Liver (tissue), 9 donors: ENCODE measurements around the gene SNAP47. TPM values are rescaled to one million over a fixed set of nuclear protein-coding genes. Genes with fewer than 3 reads are reported as not detected.
A peak's percentile ranks its signal among the peaks of the same experiment; 100 is the strongest.

Source experiments
- DNase-seq: peaks from one replicate; pipeline ENCODE4 v3.0.0-alpha.2; 2017; ENCODE audit warnings: low spot score
- H3K27ac ChIP-seq, 2 donors: one replicate each; pipeline ENCODE4 v1.7.0; 2013; ENCODE audit warnings: inconsistent platforms in 2 of 2, low read length in 2 of 2, control low read depth in 1 of 2, low read depth in 1 of 2, mild to moderate bottlenecking in 1 of 2
- H3K27me3 ChIP-seq, 4 donors: one replicate each; pipeline versions ENCODE4 v1.6.1 to v1.7.0; 2013; ENCODE audit warnings: low read length in 3 of 4, inconsistent platforms in 1 of 4, mild to moderate bottlenecking in 1 of 4, moderate library complexity in 1 of 4; ENCODE audit not compliant: control insufficient read depth in 4 of 4, insufficient read depth in 4 of 4
- H3K36me3 ChIP-seq, 4 donors: one replicate each; pipeline versions ENCODE4 v1.6.1 to v1.7.0; 2013; ENCODE audit warnings: low read length in 3 of 4, mild to moderate bottlenecking in 3 of 4, low read depth in 1 of 4, moderate library complexity in 1 of 4; ENCODE audit not compliant: control insufficient read depth in 4 of 4, insufficient read depth in 3 of 4
- H3K4me1 ChIP-seq, 4 donors: one replicate each; pipeline versions ENCODE4 v1.6.1 to v1.7.0; 2013; ENCODE audit warnings: low read length in 3 of 4, mild to moderate bottlenecking in 3 of 4, moderate library complexity in 1 of 4; ENCODE audit not compliant: control insufficient read depth in 4 of 4, insufficient read depth in 4 of 4
- H3K4me3 ChIP-seq, 3 donors: one replicate each; pipeline versions ENCODE4 v1.6.1 to v1.7.0; 2013; ENCODE audit warnings: low read length in 3 of 3, control low read depth in 1 of 3, low read depth in 1 of 3, mild to moderate bottlenecking in 1 of 3
- H3K9ac ChIP-seq, 2 donors: one replicate each; pipeline ENCODE4 v1.7.0; 2013; ENCODE audit warnings: low read length in 2 of 2, mild to moderate bottlenecking in 2 of 2, moderate library complexity in 2 of 2, control low read depth in 1 of 2, low read depth in 1 of 2
- H3K9me3 ChIP-seq, 4 donors: one replicate each; pipeline versions ENCODE4 v1.6.1 to v1.7.0; 2013; ENCODE audit warnings: low read length in 3 of 4; ENCODE audit not compliant: control insufficient read depth in 4 of 4
- EGR1 ChIP-seq, 2 donors: IDR thresholded peaks; 2 replicates each; pipeline ENCODE4 v1.6.1; 2016 to 2018; ENCODE audit warnings: antibody characterized with exemption in 2 of 2, low read depth in 2 of 2
- FOXA1 ChIP-seq: IDR thresholded peaks from 2 replicates; pipeline ENCODE4 v1.6.1; 2016; ENCODE audit warnings: antibody characterized with exemption
- FOXA2 ChIP-seq: IDR thresholded peaks from 2 replicates; pipeline ENCODE4 v1.6.1; 2016; ENCODE audit warnings: antibody characterized with exemption
- GABPA ChIP-seq, 2 donors: IDR thresholded peaks in 1 of 2; conservative IDR thresholded peaks in 1 of 2; 2 replicates each; pipeline ENCODE4 v1.6.1; 2016; ENCODE audit warnings: antibody characterized with exemption in 2 of 2, mild to moderate bottlenecking in 1 of 2, moderate library complexity in 1 of 2
- HNF4A ChIP-seq, 2 donors: conservative IDR thresholded peaks; 2 replicates each; pipeline ENCODE4 v1.6.1; 2016; ENCODE audit warnings: antibody characterized with exemption in 2 of 2, mild to moderate bottlenecking in 2 of 2
- HNF4G ChIP-seq: IDR thresholded peaks from 2 replicates; pipeline ENCODE4 v1.6.1; 2016; ENCODE audit warnings: antibody characterized with exemption
- JUND ChIP-seq, 2 donors: IDR thresholded peaks; 2 replicates each; pipeline ENCODE4 v1.6.1; 2016; ENCODE audit warnings: antibody characterized with exemption in 2 of 2
- NR2F2 ChIP-seq: IDR thresholded peaks from 2 replicates; pipeline ENCODE4 v1.6.1; 2016; ENCODE audit warnings: antibody characterized with exemption
- RAD21 ChIP-seq, 2 donors: IDR thresholded peaks; 2 replicates each; pipeline ENCODE4 v1.6.1; 2016; ENCODE audit warnings: antibody characterized with exemption in 2 of 2, mild to moderate bottlenecking in 2 of 2
- RXRA ChIP-seq, 2 donors: IDR thresholded peaks; 2 replicates each; pipeline ENCODE4 v1.6.1; 2017 to 2018; ENCODE audit warnings: antibody characterized with exemption in 2 of 2, mild to moderate bottlenecking in 1 of 2
- SP1 ChIP-seq: IDR thresholded peaks from 2 replicates; pipeline ENCODE4 v1.6.1; 2018; ENCODE audit warnings: antibody characterized with exemption, mild to moderate bottlenecking
- TAF1 ChIP-seq: conservative IDR thresholded peaks from 2 replicates; pipeline ENCODE4 v1.6.1; 2016; ENCODE audit warnings: antibody characterized with exemption, mild to moderate bottlenecking
- YY1 ChIP-seq: IDR thresholded peaks from 2 replicates; pipeline ENCODE4 v1.6.1; 2016; ENCODE audit warnings: antibody characterized with exemption, mild to moderate bottlenecking
- WGBS: extraction: QIAGEN DNeasy Blood & Tissue Kit; methylation state at CpG from one replicate; pipeline ENCODE4 v1.1.7; 2013; 5-methylcytosine and 5-hydroxymethylcytosine counted together
- polyA plus RNA-seq, 2 donors: library from polyadenylated mRNA; stranded (reverse) in 1 of 2; unstranded in 1 of 2; fragments of 200-250 nt in 1 of 2; fragments of >200 nt in 1 of 2; fragmentation: Nextera tagmentation in 1 of 2; extraction: Ambion mirVana in 1 of 2; gene quantifications; one replicate each; pipeline versions ENCODE4 v1.2.1 to v1.2.3, GENCODE V29; 2013 to 2015
- total RNA-seq, 2 donors: library from RNA; depleted of rRNA; stranded (reverse); fragments of >200 nt; gene quantifications; one replicate each; pipeline ENCODE4 v1.2.3, GENCODE V29; 2014
- TF ChIP-seq, protein P1 (sequence below): IDR thresholded peaks from 2 replicates; pipeline ENCODE4 v1.6.1; 2016; ENCODE audit warnings: antibody characterized with exemption
- TF ChIP-seq, protein P2 (sequence below): IDR thresholded peaks from 2 replicates; pipeline ENCODE4 v1.6.1; 2016; ENCODE audit warnings: antibody characterized with exemption, mild to moderate bottlenecking
- TF ChIP-seq, protein P3 (sequence below): fragments of 150-350 bp; IDR thresholded peaks from 2 replicates; pipeline ENCODE4 v1.5.1; 2017; ENCODE audit warnings: improper control_type of control experiment, low read depth, low read length; ENCODE audit not compliant: missing input control
- TF ChIP-seq, protein P4 (sequence below): IDR thresholded peaks from 2 replicates; pipeline ENCODE4 v1.6.1; 2016; ENCODE audit warnings: antibody characterized with exemption
- TF ChIP-seq, protein P5 (sequence below): IDR thresholded peaks from 2 replicates; pipeline ENCODE4 v1.6.1; 2016; ENCODE audit warnings: antibody characterized with exemption
- donor health status: healthy.
- donor health status: healthy.
- donor health status: healthy.
- donor health status: healthy.
- donor health status: healthy.

Gene SNAP47
- total and polyA plus RNA-seq, 4 donors = 15.3 to 23.3 (median 16.3) TPM

DNA sequence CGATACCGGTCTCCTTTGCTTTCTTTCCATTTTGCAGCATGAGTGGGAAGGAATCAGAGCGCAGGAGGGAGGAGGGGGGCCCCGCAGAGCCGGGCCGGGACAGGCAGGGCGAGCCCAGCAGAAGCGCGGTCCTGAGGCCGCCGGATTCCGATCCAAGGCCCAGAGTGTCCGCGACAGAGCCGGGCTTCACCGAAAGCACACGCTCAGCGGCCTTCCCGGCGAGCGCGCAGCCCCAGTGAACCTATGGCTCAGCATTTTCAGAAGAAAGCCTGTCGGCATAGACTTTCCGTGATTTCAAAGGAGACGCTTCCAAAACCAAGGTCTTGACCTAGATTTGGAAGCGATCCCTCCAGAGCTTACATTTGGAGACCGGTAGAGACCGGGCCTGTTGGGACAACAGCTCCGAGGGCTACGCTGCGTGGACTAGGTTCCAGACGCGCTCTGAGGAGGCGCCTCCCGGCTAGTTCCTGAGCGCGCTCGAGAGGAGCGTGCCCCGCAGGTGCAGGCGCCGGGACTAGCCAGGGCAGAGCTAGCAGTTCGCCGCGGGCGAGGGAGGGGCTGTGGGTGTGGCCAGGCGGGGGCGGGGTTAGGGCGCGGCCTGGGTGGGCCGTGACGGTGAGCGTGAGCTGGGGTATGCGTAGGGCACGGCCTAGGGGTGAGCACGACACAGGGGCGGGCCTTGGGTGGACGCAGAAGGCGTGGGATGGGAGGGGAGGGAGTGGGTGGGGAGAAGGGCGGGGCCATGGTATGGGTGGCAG is 52.5 kb downstream of the SNAP47 start:
- peak; percentile 82 for DNase-seq
- WGBS = 1% methylated on average over 60 of the region's 60 CpGs

DNA sequence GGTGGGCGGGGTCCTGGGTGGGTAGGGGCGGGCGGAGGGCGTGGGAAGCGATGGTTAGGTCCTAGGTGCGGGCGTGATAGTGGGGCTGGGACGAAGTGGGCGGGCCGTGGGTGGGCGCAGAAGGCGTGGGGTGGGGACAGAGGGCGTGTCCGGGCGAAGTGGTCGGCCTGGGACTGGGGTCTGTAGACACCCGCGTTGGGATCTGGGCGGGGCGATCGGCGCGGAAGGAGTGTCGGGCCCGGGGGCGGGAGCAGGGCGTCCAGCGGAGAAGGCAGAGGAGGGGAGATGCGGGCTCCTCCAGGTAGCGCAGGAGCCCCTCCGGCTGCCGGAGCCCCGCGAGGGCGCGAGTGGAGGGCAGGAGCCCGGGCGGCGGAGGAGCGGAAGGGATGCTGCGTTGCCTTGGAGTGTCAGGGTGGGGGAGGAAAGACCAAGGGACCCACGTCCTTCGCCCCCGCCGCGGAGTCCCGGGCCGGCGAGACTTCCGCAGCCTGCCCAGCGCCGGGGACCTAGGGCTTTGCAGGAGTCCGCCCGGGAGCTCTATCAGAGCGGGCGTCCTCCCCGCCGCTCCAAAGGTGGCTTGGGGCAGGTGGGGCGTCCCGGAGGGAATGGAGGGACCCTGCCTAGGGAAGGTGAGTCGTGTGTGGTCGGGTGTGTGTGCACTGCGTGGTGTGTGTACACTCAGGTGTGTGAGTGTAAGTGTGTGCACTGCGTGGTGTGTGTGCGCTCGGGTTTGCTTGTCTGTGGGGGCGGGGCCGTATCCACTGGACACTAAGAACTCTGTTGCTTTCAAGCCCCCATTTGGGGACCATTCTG is 53.2 kb downstream of the SNAP47 start:
- Histone ChIP-seq H3K9ac (no peak overlapping the region), H3K27ac (no peak overlapping the region), H3K27me3 (no peaks in the 10 kb centered on the region), H3K36me3 (no peaks in the 10 kb centered on the region), H3K4me1 (peaks cover 7 to 23% (median 16%) of the 10 kb centered on the region in 4 donors), H3K4me3 (peak overlapping the region in 2 of 3 donors; percentile 63 to 66), H3K9me3 (no peaks in the 10 kb centered on the region)
- DNase-seq = no peak
- TF ChIP-seq, protein P1, sequence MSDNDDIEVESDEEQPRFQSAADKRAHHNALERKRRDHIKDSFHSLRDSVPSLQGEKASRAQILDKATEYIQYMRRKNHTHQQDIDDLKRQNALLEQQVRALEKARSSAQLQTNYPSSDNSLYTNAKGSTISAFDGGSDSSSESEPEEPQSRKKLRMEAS = no peak
- TF ChIP-seq EGR1 (IDR thresholded peaks at IDR 0.05; ENCODE audit: low read depth in 2 of 2) (no peak), FOXA2 (no peak), HNF4A (conservative IDR thresholded peaks at IDR 0.05) (no peak), SP1 (peak; percentile 24), RXRA (IDR thresholded peaks at IDR 0.05) (no peak), RAD21 (IDR thresholded peaks at IDR 0.05) (no peak)
- TF ChIP-seq, protein P2, sequence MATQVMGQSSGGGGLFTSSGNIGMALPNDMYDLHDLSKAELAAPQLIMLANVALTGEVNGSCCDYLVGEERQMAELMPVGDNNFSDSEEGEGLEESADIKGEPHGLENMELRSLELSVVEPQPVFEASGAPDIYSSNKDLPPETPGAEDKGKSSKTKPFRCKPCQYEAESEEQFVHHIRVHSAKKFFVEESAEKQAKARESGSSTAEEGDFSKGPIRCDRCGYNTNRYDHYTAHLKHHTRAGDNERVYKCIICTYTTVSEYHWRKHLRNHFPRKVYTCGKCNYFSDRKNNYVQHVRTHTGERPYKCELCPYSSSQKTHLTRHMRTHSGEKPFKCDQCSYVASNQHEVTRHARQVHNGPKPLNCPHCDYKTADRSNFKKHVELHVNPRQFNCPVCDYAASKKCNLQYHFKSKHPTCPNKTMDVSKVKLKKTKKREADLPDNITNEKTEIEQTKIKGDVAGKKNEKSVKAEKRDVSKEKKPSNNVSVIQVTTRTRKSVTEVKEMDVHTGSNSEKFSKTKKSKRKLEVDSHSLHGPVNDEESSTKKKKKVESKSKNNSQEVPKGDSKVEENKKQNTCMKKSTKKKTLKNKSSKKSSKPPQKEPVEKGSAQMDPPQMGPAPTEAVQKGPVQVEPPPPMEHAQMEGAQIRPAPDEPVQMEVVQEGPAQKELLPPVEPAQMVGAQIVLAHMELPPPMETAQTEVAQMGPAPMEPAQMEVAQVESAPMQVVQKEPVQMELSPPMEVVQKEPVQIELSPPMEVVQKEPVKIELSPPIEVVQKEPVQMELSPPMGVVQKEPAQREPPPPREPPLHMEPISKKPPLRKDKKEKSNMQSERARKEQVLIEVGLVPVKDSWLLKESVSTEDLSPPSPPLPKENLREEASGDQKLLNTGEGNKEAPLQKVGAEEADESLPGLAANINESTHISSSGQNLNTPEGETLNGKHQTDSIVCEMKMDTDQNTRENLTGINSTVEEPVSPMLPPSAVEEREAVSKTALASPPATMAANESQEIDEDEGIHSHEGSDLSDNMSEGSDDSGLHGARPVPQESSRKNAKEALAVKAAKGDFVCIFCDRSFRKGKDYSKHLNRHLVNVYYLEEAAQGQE = no peak
- 3% methylated on average over 68 of the region's 68 CpGs for WGBS

More for the DNA sequence above, 52.5 kb downstream of the SNAP47 start:
- Histone ChIP-seq H3K4me3 (peak overlapping the region; percentile 18 to 63 (median 55)), H3K9me3 (no peaks in the 10 kb centered on the region), H3K27ac (no peak overlapping the region), H3K4me1 (peaks cover 7 to 23% (median 16%) of the 10 kb centered on the region in 4 donors), H3K36me3 (no peaks in the 10 kb centered on the region), H3K27me3 (no peaks in the 10 kb centered on the region), H3K9ac (no peak overlapping the region)
- TF ChIP-seq, protein P1 = no peak
- TF ChIP-seq, protein P3, sequence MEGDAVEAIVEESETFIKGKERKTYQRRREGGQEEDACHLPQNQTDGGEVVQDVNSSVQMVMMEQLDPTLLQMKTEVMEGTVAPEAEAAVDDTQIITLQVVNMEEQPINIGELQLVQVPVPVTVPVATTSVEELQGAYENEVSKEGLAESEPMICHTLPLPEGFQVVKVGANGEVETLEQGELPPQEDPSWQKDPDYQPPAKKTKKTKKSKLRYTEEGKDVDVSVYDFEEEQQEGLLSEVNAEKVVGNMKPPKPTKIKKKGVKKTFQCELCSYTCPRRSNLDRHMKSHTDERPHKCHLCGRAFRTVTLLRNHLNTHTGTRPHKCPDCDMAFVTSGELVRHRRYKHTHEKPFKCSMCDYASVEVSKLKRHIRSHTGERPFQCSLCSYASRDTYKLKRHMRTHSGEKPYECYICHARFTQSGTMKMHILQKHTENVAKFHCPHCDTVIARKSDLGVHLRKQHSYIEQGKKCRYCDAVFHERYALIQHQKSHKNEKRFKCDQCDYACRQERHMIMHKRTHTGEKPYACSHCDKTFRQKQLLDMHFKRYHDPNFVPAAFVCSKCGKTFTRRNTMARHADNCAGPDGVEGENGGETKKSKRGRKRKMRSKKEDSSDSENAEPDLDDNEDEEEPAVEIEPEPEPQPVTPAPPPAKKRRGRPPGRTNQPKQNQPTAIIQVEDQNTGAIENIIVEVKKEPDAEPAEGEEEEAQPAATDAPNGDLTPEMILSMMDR = no peak
- no peak for TF ChIP-seq HNF4A (conservative IDR thresholded peaks at IDR 0.05)
- peak; percentile 53 for TF ChIP-seq SP1
- no peak for TF ChIP-seq FOXA1
- no peak for TF ChIP-seq NR2F2
- no peak for TF ChIP-seq YY1
- TF ChIP-seq TAF1 = no peak
- no peak for TF ChIP-seq GABPA (IDR thresholded peaks at IDR 0.05 in 1 of 2, conservative IDR thresholded peaks at IDR 0.05 in 1 of 2)
- TF ChIP-seq, protein P4, sequence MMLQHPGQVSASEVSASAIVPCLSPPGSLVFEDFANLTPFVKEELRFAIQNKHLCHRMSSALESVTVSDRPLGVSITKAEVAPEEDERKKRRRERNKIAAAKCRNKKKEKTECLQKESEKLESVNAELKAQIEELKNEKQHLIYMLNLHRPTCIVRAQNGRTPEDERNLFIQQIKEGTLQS = no peak
- TF ChIP-seq, protein P5, sequence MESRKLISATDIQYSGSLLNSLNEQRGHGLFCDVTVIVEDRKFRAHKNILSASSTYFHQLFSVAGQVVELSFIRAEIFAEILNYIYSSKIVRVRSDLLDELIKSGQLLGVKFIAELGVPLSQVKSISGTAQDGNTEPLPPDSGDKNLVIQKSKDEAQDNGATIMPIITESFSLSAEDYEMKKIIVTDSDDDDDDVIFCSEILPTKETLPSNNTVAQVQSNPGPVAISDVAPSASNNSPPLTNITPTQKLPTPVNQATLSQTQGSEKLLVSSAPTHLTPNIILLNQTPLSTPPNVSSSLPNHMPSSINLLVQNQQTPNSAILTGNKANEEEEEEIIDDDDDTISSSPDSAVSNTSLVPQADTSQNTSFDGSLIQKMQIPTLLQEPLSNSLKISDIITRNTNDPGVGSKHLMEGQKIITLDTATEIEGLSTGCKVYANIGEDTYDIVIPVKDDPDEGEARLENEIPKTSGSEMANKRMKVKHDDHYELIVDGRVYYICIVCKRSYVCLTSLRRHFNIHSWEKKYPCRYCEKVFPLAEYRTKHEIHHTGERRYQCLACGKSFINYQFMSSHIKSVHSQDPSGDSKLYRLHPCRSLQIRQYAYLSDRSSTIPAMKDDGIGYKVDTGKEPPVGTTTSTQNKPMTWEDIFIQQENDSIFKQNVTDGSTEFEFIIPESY = no peak
- TF ChIP-seq EGR1 (IDR thresholded peaks at IDR 0.05; ENCODE audit: low read depth in 2 of 2) = peak; percentile 39 to 62
- no peak for TF ChIP-seq JUND (IDR thresholded peaks at IDR 0.05)
- no peak for TF ChIP-seq RXRA (IDR thresholded peaks at IDR 0.05)
- TF ChIP-seq HNF4G = no peak
- TF ChIP-seq FOXA2 = no peak
